ENCODE results near the gene SRRM3.

SRRM3 gene

GRCh38 chr7:76244781-76245391, 43.2 kb downstream of the SRRM3 start:
- Histone ChIP-seq H3K4me1 (no peaks in the 10 kb centered on the region; the same call in 1 of the 2 replicates), H3K27me3 (no peaks in the 10 kb centered on the region), H3K4me3 (ENCODE audit: low read depth, low read length) (no peak overlapping the region), H3K9me3 (peaks cover 4% of the 10 kb centered on the region), H3K36me3 (peaks cover 48% of the 10 kb centered on the region)
- peak; percentile 77 for DNase-seq
- TF ChIP-seq CTCF (IDR thresholded peaks at IDR 0.05; ENCODE audit: low read depth, low read length) = no peak

- Histone ChIP-seq H3K4me1 (peaks cover 6% of the 10 kb centered on the region), H3K27me3 (no peaks in the 10 kb centered on the region), H3K4me3 (ENCODE audit: low read depth, low read length) (no peak overlapping the region), H3K36me3 (peaks cover 40% of the 10 kb centered on the region), H3K9me3 (no peaks in the 10 kb centered on the region)
- no peak for DNase-seq
- TF ChIP-seq CTCF (IDR thresholded peaks at IDR 0.05; ENCODE audit: low read depth, low read length) = no peak
Measured at GRCh38 chr7:76246804-76247389, 45.2 kb downstream of the SRRM3 start.

GRCh38 chr7:76247938-76248337, 46.2 kb downstream of the SRRM3 start:
- DNase-seq = no peak
- Histone ChIP-seq H3K4me3 (ENCODE audit: low read depth, low read length) (no peak overlapping the region), H3K36me3 (peaks cover 40% of the 10 kb centered on the region), H3K4me1 (peaks cover 6% of the 10 kb centered on the region), H3K27me3 (no peaks in the 10 kb centered on the region), H3K9me3 (no peaks in the 10 kb centered on the region)
- no peak for TF ChIP-seq CTCF (IDR thresholded peaks at IDR 0.05; ENCODE audit: low read depth, low read length)

- Histone ChIP-seq H3K36me3 (peaks cover 27% of the 10 kb centered on the region), H3K9me3 (no peaks in the 10 kb centered on the region), H3K27me3 (no peaks in the 10 kb centered on the region), H3K4me3 (ENCODE audit: low read depth, low read length) (no peak overlapping the region), H3K4me1 (peaks cover 6% of the 10 kb centered on the region)
- TF ChIP-seq CTCF (IDR thresholded peaks at IDR 0.05; ENCODE audit: low read depth, low read length) = no peak
- DNase-seq = no peak
Measured at GRCh38 chr7:76252021-76252420, 50.3 kb downstream of the SRRM3 start.

- H3K27me3 ChIP-seq = no peaks in the 10 kb centered on the region
- no peak for TF ChIP-seq CTCF (IDR thresholded peaks at IDR 0.05; ENCODE audit: low read depth, low read length)
Measured at GRCh38 chr7:76254781-76255180, 53.1 kb downstream of the SRRM3 start.

GRCh38 chr7:76257973-76258372, 56.3 kb downstream of the SRRM3 start:
- no peaks in the 10 kb centered on the region for H3K27me3 ChIP-seq
- peaks cover 4% of the 10 kb centered on the region; the same call in 1 of the 2 replicates for H3K36me3 ChIP-seq
- DNase-seq = peak; percentile 57
- no peaks in the 10 kb centered on the region for H3K9me3 ChIP-seq
- peak; percentile 31 for TF ChIP-seq CTCF (IDR thresholded peaks at IDR 0.05; ENCODE audit: low read depth, low read length)
- H3K4me3 ChIP-seq (ENCODE audit: low read depth, low read length) = no peak overlapping the region
- peaks cover 3% of the 10 kb centered on the region; the same call in 1 of the 2 replicates for H3K4me1 ChIP-seq

More at GRCh38 chr7:76254781-76255180, 53.1 kb downstream of the SRRM3 start:
- no peak overlapping the region for H3K4me3 ChIP-seq (ENCODE audit: low read depth, low read length)
- no peaks in the 10 kb centered on the region for H3K9me3 ChIP-seq
- DNase-seq = no peak
- H3K4me1 ChIP-seq = peaks cover 6% of the 10 kb centered on the region
- H3K36me3 ChIP-seq = peaks cover 14% of the 10 kb centered on the region; the same call in 1 of the 2 replicates
